Measurements from ENCODE around the gene PRPF40A.

DNA sequence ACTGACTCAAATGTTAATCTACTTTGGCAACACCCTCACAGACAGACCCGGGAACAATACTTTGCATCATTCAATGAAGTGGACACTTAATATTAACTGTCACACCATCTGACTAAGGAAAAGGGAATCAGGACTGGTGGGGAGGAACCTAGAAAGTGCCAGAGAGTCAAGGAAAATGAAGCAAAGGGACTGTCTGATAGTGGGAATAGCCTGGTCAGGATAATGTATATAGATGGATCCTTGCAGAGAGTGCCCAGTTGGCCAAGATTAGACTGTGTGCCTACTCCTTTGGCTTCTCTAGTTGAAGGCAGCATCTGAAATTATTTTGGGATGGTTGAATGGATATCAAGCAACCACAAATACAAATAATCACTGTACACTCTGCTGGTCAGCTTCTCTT lies 46.4 kb upstream of the PRPF40A start:
- TF ChIP-seq POLR2A (IDR thresholded peaks at IDR 0.05; ENCODE audit: control extremely low read depth in 1 of 2, low read depth in 2 of 2, low read length in 2 of 2) (no peak), BRCA1 (IDR thresholded peaks at IDR 0.05; ENCODE audit: low read depth, low read length) (no peak), YY1 (IDR thresholded peaks at IDR 0.05; ENCODE audit: low read depth, low read length) (no peak), EZH2 (IDR thresholded peaks at IDR 0.05; ENCODE audit: low read depth, low read length, severe bottlenecking) (no peak), POLR2AphosphoS5 (IDR thresholded peaks at IDR 0.05; ENCODE audit: low read depth, low read length) (no peak)

Measured in H1 (cell line).